Stimulated activated CD4-positive, alpha-beta T cell treated with anti-CD3 and anti-CD28 coated beads, Interleukin-12 subunit alpha, Interleukin-12 subunit beta, amount 100 ng/mL, for 48 hours (primary cell): ENCODE data around the gene LRP10.
"Not testable (repeated sequence)": the region's sequence is repeated elsewhere in the genome, so short reads cannot be mapped to it uniquely, and the experiment has no call there.

Source experiments
- DNase-seq, 3 donors: peaks; one replicate each; pipeline ENCODE4 v3.0.0-alpha.2; 2020; ENCODE audit warnings: low read depth in 2 of 3, low spot score in 1 of 3

LRP10 gene, protein sequence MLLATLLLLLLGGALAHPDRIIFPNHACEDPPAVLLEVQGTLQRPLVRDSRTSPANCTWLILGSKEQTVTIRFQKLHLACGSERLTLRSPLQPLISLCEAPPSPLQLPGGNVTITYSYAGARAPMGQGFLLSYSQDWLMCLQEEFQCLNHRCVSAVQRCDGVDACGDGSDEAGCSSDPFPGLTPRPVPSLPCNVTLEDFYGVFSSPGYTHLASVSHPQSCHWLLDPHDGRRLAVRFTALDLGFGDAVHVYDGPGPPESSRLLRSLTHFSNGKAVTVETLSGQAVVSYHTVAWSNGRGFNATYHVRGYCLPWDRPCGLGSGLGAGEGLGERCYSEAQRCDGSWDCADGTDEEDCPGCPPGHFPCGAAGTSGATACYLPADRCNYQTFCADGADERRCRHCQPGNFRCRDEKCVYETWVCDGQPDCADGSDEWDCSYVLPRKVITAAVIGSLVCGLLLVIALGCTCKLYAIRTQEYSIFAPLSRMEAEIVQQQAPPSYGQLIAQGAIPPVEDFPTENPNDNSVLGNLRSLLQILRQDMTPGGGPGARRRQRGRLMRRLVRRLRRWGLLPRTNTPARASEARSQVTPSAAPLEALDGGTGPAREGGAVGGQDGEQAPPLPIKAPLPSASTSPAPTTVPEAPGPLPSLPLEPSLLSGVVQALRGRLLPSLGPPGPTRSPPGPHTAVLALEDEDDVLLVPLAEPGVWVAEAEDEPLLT

DNA sequence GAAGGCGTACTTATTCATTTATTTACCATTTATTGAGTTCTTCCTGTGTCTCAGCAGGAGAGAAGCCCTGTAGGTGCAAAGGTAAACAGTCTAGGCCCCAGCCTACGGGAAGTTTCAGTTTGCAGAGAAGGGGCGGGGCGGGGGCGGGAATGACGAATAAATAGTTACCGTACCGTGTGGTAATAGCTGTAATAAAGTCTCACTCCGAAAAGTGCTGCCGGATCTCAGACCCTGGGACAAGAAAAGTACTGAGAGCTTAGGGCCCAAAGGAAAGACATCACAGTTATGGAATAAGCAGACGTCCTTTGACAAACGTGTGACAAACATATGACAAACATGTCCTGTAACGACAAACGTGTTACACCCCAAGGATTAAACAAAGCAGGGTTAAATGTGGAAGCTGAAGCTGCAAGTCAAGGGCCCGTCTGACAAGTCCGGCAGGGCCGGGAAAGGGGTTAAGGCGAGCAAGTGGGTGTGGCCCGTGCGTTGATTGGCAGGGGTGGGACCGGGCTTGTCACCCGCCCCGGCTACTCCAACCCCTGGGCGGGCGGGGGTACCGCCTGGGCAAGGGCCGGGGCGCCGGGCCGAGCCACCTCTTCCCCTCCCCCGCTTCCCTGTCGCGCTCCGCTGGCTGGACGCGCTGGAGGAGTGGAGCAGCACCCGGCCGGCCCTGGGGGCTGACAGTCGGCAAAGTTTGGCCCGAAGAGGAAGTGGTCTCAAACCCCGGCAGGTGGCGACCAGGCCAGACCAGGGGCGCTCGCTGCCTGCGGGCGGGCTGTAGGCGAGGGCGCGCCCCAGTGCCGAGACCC is at the start of gene LRP10:
Gene LRP10 (plus strand): TSS at position 517 of the 809 bp plus-strand sequence. CDS start 564 bp downstream, outside the sequence.
- peak; percentile 64 to 75 (median 69) for DNase-seq

GRCh38 chr14:22822016-22822570 is 49.4 kb upstream of the LRP10 start:
- DNase-seq: no peak

GRCh38 chr14:22822571-22823098 is 48.9 kb upstream of the LRP10 start:
- peak; percentile 45 to 57 (median 50) for DNase-seq

DNA sequence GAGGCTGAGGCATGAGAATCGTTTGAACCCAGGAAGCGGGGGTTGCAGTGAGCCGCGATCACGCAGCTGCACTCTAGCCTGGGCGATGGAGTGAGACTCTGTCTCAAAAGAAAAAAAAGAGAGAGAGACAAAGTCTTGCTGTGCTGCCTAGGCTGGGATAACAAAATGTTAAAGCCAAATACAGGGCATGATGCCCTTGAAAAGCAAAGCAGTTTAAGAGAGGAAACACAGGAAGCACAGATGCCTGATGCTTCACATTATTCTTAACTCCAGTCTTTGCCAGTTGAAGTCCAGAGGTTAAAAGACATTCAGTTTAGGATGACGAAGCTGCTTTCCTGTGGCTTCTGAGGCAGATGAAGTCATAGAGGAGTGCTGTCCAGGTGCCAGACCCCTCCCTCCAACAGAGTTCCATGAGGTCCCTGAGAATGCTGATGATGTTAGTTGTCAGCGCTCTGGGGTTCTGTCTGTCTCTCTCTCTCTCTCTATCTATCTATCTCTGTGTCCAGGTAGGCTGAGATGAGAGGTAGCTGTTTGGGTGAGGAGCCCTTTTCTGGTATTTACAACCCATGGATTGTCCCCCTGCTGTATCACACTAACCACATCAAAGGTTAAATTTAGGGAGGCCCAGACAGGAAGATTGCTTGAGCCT is 46.7 kb upstream of the LRP10 start:
- no peak for DNase-seq

GRCh38 chr14:22829076-22829660 is 42.4 kb upstream of the LRP10 start:
- not testable (repeated sequence) for DNase-seq

GRCh38 chr14:22829661-22830442 is 41.7 kb upstream of the LRP10 start, which contains the start of gene MRPL52:
Gene MRPL52, plus strand, starts transcription at chr14:22829887. Its CDS starts 26 bp downstream, at chr14:22829913.
- DNase-seq: peak; percentile 80 to 84 (median 83)

DNA sequence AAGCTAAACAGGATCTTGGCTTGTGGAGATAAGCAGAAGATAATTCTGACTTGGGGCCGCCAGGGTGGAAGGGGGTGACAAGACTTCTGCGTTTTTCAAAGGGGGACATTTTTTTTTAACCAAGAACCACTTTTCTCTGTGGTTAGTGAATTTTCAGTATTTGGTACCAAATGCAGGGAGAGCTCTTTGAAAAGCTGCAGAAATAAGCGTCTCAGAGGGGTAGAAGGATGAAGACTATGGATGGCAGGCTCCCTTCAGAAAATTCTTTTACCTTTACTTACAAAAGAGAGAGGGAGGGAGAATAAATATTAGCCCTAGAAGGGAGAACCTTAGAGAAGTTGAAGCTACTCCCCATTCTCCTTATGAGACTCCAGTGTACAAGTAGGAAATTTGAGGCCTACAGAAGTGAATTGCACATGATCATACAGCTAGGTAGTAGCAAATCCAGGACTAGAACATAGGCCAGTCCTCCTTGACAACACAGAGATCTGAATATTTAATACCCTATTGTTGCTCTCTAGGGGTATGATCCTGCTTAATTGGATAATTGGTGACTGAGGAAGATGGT is 41.0 kb upstream of the LRP10 start:
- DNase-seq: no peak

- no peak for DNase-seq
Observed at GRCh38 chr14:22835505-22835904, 36.0 kb upstream of the LRP10 start.

DNA sequence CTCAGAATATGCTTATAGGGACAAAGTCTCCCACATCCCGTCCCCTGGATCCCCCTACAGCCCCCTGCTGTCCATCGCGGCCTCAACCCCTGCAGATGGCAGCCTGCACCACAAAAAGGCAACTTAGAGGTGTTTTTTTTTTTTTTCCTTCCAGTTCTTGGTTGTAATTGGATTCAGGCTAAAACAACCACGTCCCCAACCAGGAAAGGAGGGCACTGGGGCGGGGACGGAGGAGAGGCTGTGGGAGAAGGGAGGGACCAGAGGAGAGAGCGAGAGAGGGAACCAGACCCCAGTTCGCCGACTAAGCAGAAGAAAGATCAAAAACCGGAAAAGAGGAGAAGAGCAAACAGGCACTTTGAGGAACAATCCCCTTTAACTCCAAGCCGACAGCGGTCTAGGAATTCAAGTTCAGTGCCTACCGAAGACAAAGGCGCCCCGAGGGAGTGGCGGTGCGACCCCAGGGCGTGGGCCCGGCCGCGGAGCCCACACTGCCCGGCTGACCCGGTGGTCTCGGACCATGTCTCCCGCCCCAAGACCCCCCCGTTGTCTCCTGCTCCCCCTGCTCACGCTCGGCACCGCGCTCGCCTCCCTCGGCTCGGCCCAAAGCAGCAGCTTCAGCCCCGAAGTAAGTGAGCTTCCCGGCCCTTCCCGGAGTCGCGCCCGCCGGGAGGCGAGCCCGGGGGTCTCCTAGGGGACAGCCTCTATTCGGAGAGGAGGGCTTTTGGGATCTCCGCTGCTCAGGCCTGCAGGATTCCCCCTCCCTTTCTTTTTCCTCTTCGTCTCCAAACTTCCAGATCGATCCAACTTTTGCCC is 35.0 kb upstream of the LRP10 start, which contains the start of gene MMP14:
Gene MMP14 (plus strand): TSS at position 285 of the 813 bp plus-strand sequence. CDS start 233 bp downstream, at position 518.
- DNase-seq: no peak

DNA sequence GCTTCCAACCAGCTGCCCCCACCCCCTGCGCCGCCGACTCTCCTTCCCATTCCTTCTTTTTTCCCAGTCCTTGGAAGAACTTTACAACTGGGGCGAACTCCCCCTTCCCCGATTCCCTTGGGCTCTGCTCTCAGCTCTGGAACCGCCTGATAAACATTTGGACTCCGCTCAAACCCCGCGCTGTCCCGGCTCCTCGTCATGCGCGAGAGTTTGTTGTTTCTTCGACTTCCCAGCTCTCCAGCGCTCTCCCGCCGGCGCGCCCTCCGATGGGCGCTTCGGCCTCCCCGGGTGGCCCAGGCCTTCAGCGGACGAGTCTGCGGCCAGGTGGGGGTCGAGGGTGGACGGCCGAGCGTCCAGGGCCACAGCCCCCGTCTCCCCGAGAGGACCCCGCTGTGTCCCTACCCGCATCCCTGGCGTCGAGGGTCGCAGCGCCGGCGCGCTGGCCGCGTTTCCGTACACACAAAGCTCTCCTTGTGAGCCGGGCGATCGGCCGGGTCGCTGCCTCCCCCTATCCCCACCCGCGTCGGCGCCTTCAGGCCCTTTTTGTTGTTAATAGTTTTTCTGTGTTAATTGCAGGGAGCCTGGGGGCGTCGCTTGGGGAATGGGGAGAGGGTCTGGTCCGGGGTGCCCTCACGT is 34.3 kb upstream of the LRP10 start:
- no peak for DNase-seq

- DNase-seq: no peak
Observed at GRCh38 chr14:22837750-22838538, 33.6 kb upstream of the LRP10 start.

- no peak for DNase-seq
Observed at GRCh38 chr14:22838631-22839041, 32.9 kb upstream of the LRP10 start.

- no peak for DNase-seq
Observed at GRCh38 chr14:22839159-22839779, 32.3 kb upstream of the LRP10 start.

DNA sequence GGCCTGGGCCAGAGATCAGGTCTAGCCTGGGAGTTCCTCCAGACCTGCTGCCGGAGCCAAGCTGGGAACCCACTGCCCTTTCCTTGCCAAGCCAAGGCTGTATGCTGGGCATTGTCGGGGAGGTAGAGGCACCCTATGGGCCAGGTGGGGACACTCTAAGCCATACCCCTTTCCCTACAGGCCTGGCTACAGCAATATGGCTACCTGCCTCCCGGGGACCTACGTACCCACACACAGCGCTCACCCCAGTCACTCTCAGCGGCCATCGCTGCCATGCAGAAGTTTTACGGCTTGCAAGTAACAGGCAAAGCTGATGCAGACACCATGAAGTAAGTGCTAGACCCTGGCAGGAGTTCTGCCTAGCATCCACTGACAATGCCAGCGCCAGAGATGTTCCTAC is 30.2 kb upstream of the LRP10 start:
- DNase-seq: no peak

DNA sequence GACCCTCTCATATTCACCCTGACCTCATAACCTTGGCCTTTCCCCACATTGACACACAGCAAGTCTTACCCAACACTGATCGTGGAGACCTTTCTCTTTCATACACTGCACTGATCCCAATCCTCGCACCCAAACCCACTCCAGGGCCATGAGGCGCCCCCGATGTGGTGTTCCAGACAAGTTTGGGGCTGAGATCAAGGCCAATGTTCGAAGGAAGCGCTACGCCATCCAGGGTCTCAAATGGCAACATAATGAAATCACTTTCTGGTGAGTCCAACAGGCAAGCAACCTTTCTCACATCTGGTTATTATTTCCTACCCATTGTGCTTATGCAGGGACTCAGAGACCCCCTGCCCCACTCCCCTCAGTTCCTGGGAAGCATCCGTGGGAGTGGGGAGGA is 29.8 kb upstream of the LRP10 start:
- DNase-seq: no peak
